Muscle of leg (tissue), 11 donors: ENCODE data around the gene UCN3. TPM values are rescaled to one million over a fixed set of nuclear protein-coding genes. Genes with fewer than 3 reads are reported as not detected.
A peak's percentile ranks its signal among the peaks of the same experiment; 100 is the strongest.

Experiments
- DNase-seq: peaks from one replicate; pipeline ENCODE4 v3.0.0; 2013
- H3K27ac ChIP-seq: one replicate; pipeline ENCODE4 v1.5.1; 2013; ENCODE audit warnings: mild to moderate bottlenecking, low read length, control low read depth
- H3K27me3 ChIP-seq: one replicate; pipeline ENCODE4 v1.6.1; 2013; ENCODE audit warnings: low read length; ENCODE audit not compliant: control insufficient read depth, insufficient read depth
- H3K36me3 ChIP-seq: one replicate; pipeline ENCODE4 v1.6.1; 2013; ENCODE audit warnings: low read length; ENCODE audit not compliant: control insufficient read depth, insufficient read depth
- H3K4me1 ChIP-seq: one replicate; pipeline ENCODE4 v1.6.1; 2013; ENCODE audit warnings: low read length; ENCODE audit not compliant: control insufficient read depth, insufficient read depth
- H3K4me3 ChIP-seq: one replicate; pipeline ENCODE4 v1.5.1; 2013; ENCODE audit warnings: low read length, control low read depth
- H3K9me3 ChIP-seq: replicated peaks from 2 replicates; pipeline ENCODE4 v1.6.1; 2013; ENCODE audit warnings: low read depth, low read length; ENCODE audit not compliant: control insufficient read depth
- WGBS: methylation state at CpG from one replicate; pipeline ENCODE4 v1.1.5; 2013; ENCODE audit warnings: missing lambda C conversion rate; ENCODE audit not compliant: insufficient coverage; 5-methylcytosine and 5-hydroxymethylcytosine counted together
- polyA plus RNA-seq, 8 donors: library from polyadenylated mRNA; unstranded; fragments of 120-200 nt; gene quantifications; one replicate each; pipeline versions ENCODE4 v1.2.1 to v1.2.3, GENCODE V29; 2013; ENCODE audit warnings: inconsistent platforms in 1 of 8, low replicate concordance in 1 of 8; ENCODE audit not compliant: insufficient read length in 8 of 8, insufficient read depth in 1 of 8
- total RNA-seq: library from RNA; stranded (reverse); fragments of 120-200 nt; gene quantifications from one replicate; pipeline ENCODE4 v1.2.4, GENCODE V29; 2013

The UCN3 gene
- total and polyA plus RNA-seq, 9 donors: 0.12 to 0.27 TPM; not detected in 7

- Histone ChIP-seq H3K27ac (no peak overlapping the region), H3K4me3 (no peak overlapping the region), H3K27me3 (peaks cover 2% of the 10 kb centered on the region), H3K36me3 (no peaks in the 10 kb centered on the region), H3K4me1 (no peaks in the 10 kb centered on the region), H3K9me3 (no peaks in the 10 kb centered on the region)
- no peak for DNase-seq
- no CpG with 5 or more reads among the region's 2 CpGs for whole genome bisulfite sequencing
Measured at GRCh38 chr10:5381187-5381586, 16.4 kb downstream of the UCN3 start.

- Histone ChIP-seq H3K36me3 (no peaks in the 10 kb centered on the region), H3K27ac (no peak overlapping the region), H3K27me3 (peaks cover 2% of the 10 kb centered on the region), H3K9me3 (peaks cover 11% of the 10 kb centered on the region), H3K4me3 (no peak overlapping the region), H3K4me1 (no peaks in the 10 kb centered on the region)
- DNase-seq: no peak
- WGBS: 70% methylated on average over 2 of the region's 2 CpGs
Measured at GRCh38 chr10:5385224-5385623, 20.5 kb downstream of the UCN3 start.

- DNase-seq: no peak
- no peak overlapping the region for H3K4me3 ChIP-seq
- peaks cover 23% of the 10 kb centered on the region for H3K9me3 ChIP-seq
- no peaks in the 10 kb centered on the region for H3K36me3 ChIP-seq
- no peak overlapping the region for H3K27ac ChIP-seq
- 95% methylated on average over 4 of the region's 5 CpGs for WGBS
- H3K27me3 ChIP-seq: no peaks in the 10 kb centered on the region
- H3K4me1 ChIP-seq: no peaks in the 10 kb centered on the region
Measured at GRCh38 chr10:5387169-5387568, 22.4 kb downstream of the UCN3 start.

GRCh38 chr10:5390607-5391205 is 25.9 kb downstream of the UCN3 start:
- Histone ChIP-seq H3K36me3 (no peaks in the 10 kb centered on the region), H3K27me3 (no peaks in the 10 kb centered on the region), H3K27ac (no peak overlapping the region), H3K4me1 (no peaks in the 10 kb centered on the region), H3K4me3 (no peak overlapping the region), H3K9me3 (peaks cover 23% of the 10 kb centered on the region)
- no peak for DNase-seq
- no CpG with 5 or more reads among the region's 1 CpG for WGBS

- Histone ChIP-seq H3K27ac (no peak overlapping the region), H3K9me3 (peaks cover 23% of the 10 kb centered on the region), H3K27me3 (no peaks in the 10 kb centered on the region), H3K4me3 (no peak overlapping the region), H3K36me3 (no peaks in the 10 kb centered on the region), H3K4me1 (no peaks in the 10 kb centered on the region)
- no CpG with 5 or more reads among the region's 3 CpGs for whole genome bisulfite sequencing
- DNase-seq: no peak
Measured at GRCh38 chr10:5391790-5392189, 27.0 kb downstream of the UCN3 start.

GRCh38 chr10:5393529-5393928 is 28.8 kb downstream of the UCN3 start:
- H3K36me3 ChIP-seq: no peaks in the 10 kb centered on the region
- H3K9me3 ChIP-seq: peaks cover 23% of the 10 kb centered on the region
- H3K27me3 ChIP-seq: no peaks in the 10 kb centered on the region
- 92% methylated on average over 14 of the region's 14 CpGs for WGBS
- H3K4me1 ChIP-seq: no peaks in the 10 kb centered on the region
- no peak overlapping the region for H3K27ac ChIP-seq
- DNase-seq: no peak
- H3K4me3 ChIP-seq: no peak overlapping the region

GRCh38 chr10:5395168-5395567 is 30.4 kb downstream of the UCN3 start:
- Histone ChIP-seq H3K9me3 (peaks cover 12% of the 10 kb centered on the region), H3K36me3 (no peaks in the 10 kb centered on the region), H3K27ac (no peak overlapping the region), H3K27me3 (no peaks in the 10 kb centered on the region), H3K4me1 (no peaks in the 10 kb centered on the region), H3K4me3 (no peak overlapping the region)
- 88% methylated on average over 14 of the region's 18 CpGs for WGBS
- no peak for DNase-seq

GRCh38 chr10:5396556-5397300 is 32.0 kb downstream of the UCN3 start:
- no peaks in the 10 kb centered on the region for H3K27me3 ChIP-seq
- H3K9me3 ChIP-seq: no peaks in the 10 kb centered on the region
- no peaks in the 10 kb centered on the region for H3K36me3 ChIP-seq
- no peak overlapping the region for H3K4me3 ChIP-seq
- DNase-seq: peak; percentile 25
- 72% methylated on average over 4 of the region's 12 CpGs for WGBS
- no peak overlapping the region for H3K27ac ChIP-seq
- H3K4me1 ChIP-seq: no peaks in the 10 kb centered on the region

GRCh38 chr10:5399332-5399731 is 34.6 kb downstream of the UCN3 start:
- no peak for DNase-seq
- Histone ChIP-seq H3K27ac (no peak overlapping the region), H3K4me3 (no peak overlapping the region), H3K36me3 (no peaks in the 10 kb centered on the region), H3K27me3 (no peaks in the 10 kb centered on the region), H3K4me1 (no peaks in the 10 kb centered on the region), H3K9me3 (no peaks in the 10 kb centered on the region)
- 80% methylated on average over 1 of the region's 6 CpGs for WGBS

- Histone ChIP-seq H3K27me3 (no peaks in the 10 kb centered on the region), H3K4me1 (no peaks in the 10 kb centered on the region), H3K27ac (no peak overlapping the region), H3K9me3 (no peaks in the 10 kb centered on the region), H3K4me3 (no peak overlapping the region), H3K36me3 (no peaks in the 10 kb centered on the region)
- 85% methylated on average over 5 of the region's 9 CpGs for WGBS
- peak; percentile 16 for DNase-seq
Measured at GRCh38 chr10:5400468-5401240, 35.9 kb downstream of the UCN3 start.
